ENCODE results near the gene OLIG1. TPM values are rescaled to one million over a fixed set of nuclear protein-coding genes. Genes with fewer than 3 reads are reported as not detected.

The OLIG1 gene
- total and polyA plus RNA-seq, 2 of the 13 experiments (the other 11 are each of a cell fraction or from before 2014, with no cell fraction given): not detected

GRCh38 chr21:33033094-33033951 lies 36.6 kb upstream of the OLIG1 start:
- ATAC-seq (no peak), DNase-seq (ENCODE audit: low spot score) (no peak), FAIRE-seq (no peak)
- no peak overlapping the region for H3K4me3 ChIP-seq (replicated peaks in 1 of 3; ENCODE audit: insufficient read depth in 1 of 3, low read depth in 2 of 3, low read length in 3 of 3)
- BruUV-seq (replicated peaks): no TSS peak
- 54% methylated on average over 7 of the region's 76 CpGs for WGBS (ENCODE audit: low lambda C conversion rate)
- no peaks in the 10 kb centered on the region for H3K79me2 ChIP-seq (ENCODE audit: insufficient read depth, low read length)
- no peak overlapping the region for H3K27ac ChIP-seq (ENCODE audit: extremely low read length, insufficient read depth, low read length)
- no peaks in the 10 kb centered on the region for H4K20me1 ChIP-seq (ENCODE audit: insufficient read depth, low read length)
- H3K27me3 ChIP-seq (ENCODE audit: control insufficient read depth in 1 of 2, insufficient read depth in 2 of 2, low read length in 2 of 2): peaks cover 9 to 66% of the 10 kb centered on the region in 2 experiments; a peak in 4 of 5 replicates
- no peaks in the 10 kb centered on the region for H3K9me3 ChIP-seq (ENCODE audit: low read length)
- TF ChIP-seq PAWR (CRISPR knock-in tag; IDR thresholded peaks at IDR 0.05; ENCODE audit: borderline replicate concordance) (no peak), DBP (CRISPR knock-in tag; IDR thresholded peaks at IDR 0.05; ENCODE audit: not compliant biosample characterization) (no peak), ZNF792 (CRISPR knock-in tag; IDR thresholded peaks at IDR 0.05) (no peak), FLYWCH1 (CRISPR knock-in tag; IDR thresholded peaks at IDR 0.05) (no peak), ELF3 (CRISPR knock-in tag; IDR thresholded peaks at IDR 0.05) (no peak), PHF20 (CRISPR knock-in tag; IDR thresholded peaks at IDR 0.05) (no peak), DNMT3B (CRISPR knock-in tag; conservative IDR thresholded peaks at IDR 0.05) (no peak), SAFB2 (CRISPR knock-in tag; IDR thresholded peaks at IDR 0.05; ENCODE audit: borderline replicate concordance, low read depth) (no peak), DPF2 (CRISPR knock-in tag; IDR thresholded peaks at IDR 0.05; ENCODE audit: borderline replicate concordance, low read depth) (no peak)
- H3K9ac ChIP-seq (ENCODE audit: insufficient read depth, low read depth, low read length): no peak overlapping the region
- intact Hi-C loops (cut with micrococcal nuclease; ENCODE audit: unreplicated experiment) (no loop called here), in situ Hi-C loops (cut with HindIII; ENCODE audit: extremely low pct_ligation_motif_present, low pct_unique_long_range_greater_than_20kb) (no loop called here)
- H2AFZ ChIP-seq (ENCODE audit: low read length): no peak overlapping the region
- no peak overlapping the region for H3K4me2 ChIP-seq (ENCODE audit: low read depth, low read length)
- no peaks in the 10 kb centered on the region for H3K36me3 ChIP-seq (replicated peaks in 1 of 2; ENCODE audit: control insufficient read depth in 1 of 2, insufficient read depth in 2 of 2, low read length in 2 of 2)
- H3K4me1 ChIP-seq (ENCODE audit: insufficient read depth, low read length): no peaks in the 10 kb centered on the region
- POLR2A ChIA-PET: no interaction called here
- CTCF ChIA-PET (ENCODE audit: low intra/inter-chr PET ratio, low total read pairs): no interaction called here

All from HepG2 (cell line).